Muscle layer of colon (tissue), 2 donors: ENCODE measurements around the gene CLSTN1.

Experiments used
- H3K27ac ChIP-seq: one replicate; pipeline ENCODE4 v1.7.0; 2013; ENCODE audit warnings: low read depth, mild to moderate bottlenecking, low read length, moderate library complexity
- H3K27me3 ChIP-seq, 2 donors: one replicate each; pipeline ENCODE4 v1.7.0; 2013; ENCODE audit warnings: low read length in 2 of 2, mild to moderate bottlenecking in 2 of 2; ENCODE audit not compliant: insufficient read depth in 2 of 2, control insufficient read depth in 1 of 2
- H3K36me3 ChIP-seq: one replicate; pipeline ENCODE4 v1.7.0; 2013; ENCODE audit warnings: mild to moderate bottlenecking, low read length; ENCODE audit not compliant: insufficient read depth
- H3K4me1 ChIP-seq: one replicate; pipeline ENCODE4 v1.7.0; 2013; ENCODE audit warnings: mild to moderate bottlenecking, low read length; ENCODE audit not compliant: insufficient read depth
- H3K4me3 ChIP-seq, 2 donors: one replicate each; pipeline ENCODE4 v1.7.0; 2013; ENCODE audit warnings: low read length in 2 of 2, low read depth in 1 of 2, mild to moderate bottlenecking in 1 of 2, moderate library complexity in 1 of 2
- H3K9ac ChIP-seq: one replicate; pipeline ENCODE4 v1.7.0; 2013; ENCODE audit warnings: low read length
- H3K9me3 ChIP-seq: one replicate; pipeline ENCODE4 v1.7.0; 2013; ENCODE audit warnings: mild to moderate bottlenecking, low read length
- donor health status: abdominal sarcoma.
- donor health status: Adenocarcinoma of cecum.

Gene CLSTN1

GRCh38 chr1:9787702-9788101 is 36.1 kb downstream of the CLSTN1 start:
- H3K9ac ChIP-seq: no peak overlapping the region
- no peaks in the 10 kb centered on the region for H3K27me3 ChIP-seq
- no peak overlapping the region for H3K27ac ChIP-seq
- no peaks in the 10 kb centered on the region for H3K9me3 ChIP-seq
- no peak overlapping the region for H3K4me3 ChIP-seq
- no peaks in the 10 kb centered on the region for H3K36me3 ChIP-seq
- H3K4me1 ChIP-seq: peaks cover 7% of the 10 kb centered on the region

- Histone ChIP-seq H3K9me3 (no peaks in the 10 kb centered on the region), H3K9ac (no peak overlapping the region), H3K4me1 (no peaks in the 10 kb centered on the region), H3K27ac (no peak overlapping the region), H3K4me3 (no peak overlapping the region), H3K36me3 (no peaks in the 10 kb centered on the region), H3K27me3 (no peaks in the 10 kb centered on the region)
These were observed 38.4 kb downstream of the CLSTN1 start for GRCh38 chr1:9785406-9785805.

- Histone ChIP-seq H3K36me3 (no peaks in the 10 kb centered on the region), H3K27ac (no peak overlapping the region), H3K27me3 (no peaks in the 10 kb centered on the region), H3K4me1 (no peaks in the 10 kb centered on the region), H3K9me3 (no peaks in the 10 kb centered on the region), H3K4me3 (no peak overlapping the region), H3K9ac (no peak overlapping the region)
These were observed 39.1 kb downstream of the CLSTN1 start for GRCh38 chr1:9784508-9785133.

GRCh38 chr1:9782897-9783296 is 40.9 kb downstream of the CLSTN1 start:
- H3K9ac ChIP-seq: no peak overlapping the region
- H3K27ac ChIP-seq: no peak overlapping the region

GRCh38 chr1:9782116-9782751 is 41.5 kb downstream of the CLSTN1 start:
- no peaks in the 10 kb centered on the region for H3K36me3 ChIP-seq
- no peak overlapping the region for H3K27ac ChIP-seq
- no peaks in the 10 kb centered on the region for H3K27me3 ChIP-seq
- H3K9me3 ChIP-seq: no peaks in the 10 kb centered on the region
- H3K9ac ChIP-seq: no peak overlapping the region
- no peaks in the 10 kb centered on the region for H3K4me1 ChIP-seq
- H3K4me3 ChIP-seq: no peak overlapping the region

More at GRCh38 chr1:9782897-9783296, 40.9 kb downstream of the CLSTN1 start:
- H3K27me3 ChIP-seq: no peaks in the 10 kb centered on the region
- H3K9me3 ChIP-seq: no peaks in the 10 kb centered on the region
- no peak overlapping the region for H3K4me3 ChIP-seq
- no peaks in the 10 kb centered on the region for H3K4me1 ChIP-seq
- no peaks in the 10 kb centered on the region for H3K36me3 ChIP-seq

- H3K27ac ChIP-seq: no peak overlapping the region
- H3K4me1 ChIP-seq: no peaks in the 10 kb centered on the region
- no peaks in the 10 kb centered on the region for H3K9me3 ChIP-seq
- no peaks in the 10 kb centered on the region for H3K27me3 ChIP-seq
- H3K36me3 ChIP-seq: no peaks in the 10 kb centered on the region
- H3K4me3 ChIP-seq: no peak overlapping the region
- no peak overlapping the region for H3K9ac ChIP-seq
These were observed 43.1 kb downstream of the CLSTN1 start for GRCh38 chr1:9780554-9781110.

GRCh38 chr1:9778905-9779304 is 44.9 kb downstream of the CLSTN1 start:
- Histone ChIP-seq H3K4me3 (no peak overlapping the region), H3K27ac (no peak overlapping the region), H3K9me3 (no peaks in the 10 kb centered on the region), H3K36me3 (no peaks in the 10 kb centered on the region), H3K9ac (no peak overlapping the region), H3K4me1 (no peaks in the 10 kb centered on the region), H3K27me3 (no peaks in the 10 kb centered on the region)

GRCh38 chr1:9776685-9777084 is 47.1 kb downstream of the CLSTN1 start:
- H3K27me3 ChIP-seq: no peaks in the 10 kb centered on the region
- no peak overlapping the region for H3K9ac ChIP-seq
- H3K27ac ChIP-seq: no peak overlapping the region
- peaks cover 11% of the 10 kb centered on the region for H3K36me3 ChIP-seq
- no peaks in the 10 kb centered on the region for H3K4me1 ChIP-seq
- no peak overlapping the region for H3K4me3 ChIP-seq
- no peaks in the 10 kb centered on the region for H3K9me3 ChIP-seq

GRCh38 chr1:9774712-9775679 is 48.8 kb downstream of the CLSTN1 start:
- peaks cover 11% of the 10 kb centered on the region for H3K36me3 ChIP-seq
- H3K27ac ChIP-seq: no peak overlapping the region
- no peaks in the 10 kb centered on the region for H3K4me1 ChIP-seq
- no peak overlapping the region for H3K4me3 ChIP-seq
- H3K9ac ChIP-seq: no peak overlapping the region
- H3K9me3 ChIP-seq: no peaks in the 10 kb centered on the region
- no peaks in the 10 kb centered on the region for H3K27me3 ChIP-seq

- H3K27ac ChIP-seq: no peak overlapping the region
- no peaks in the 10 kb centered on the region for H3K4me1 ChIP-seq
- no peak overlapping the region for H3K9ac ChIP-seq
- H3K9me3 ChIP-seq: no peaks in the 10 kb centered on the region
- H3K36me3 ChIP-seq: peaks cover 11% of the 10 kb centered on the region
- H3K4me3 ChIP-seq: no peak overlapping the region
- no peaks in the 10 kb centered on the region for H3K27me3 ChIP-seq
These were observed 53.5 kb downstream of the CLSTN1 start for GRCh38 chr1:9770298-9770697.

GRCh38 chr1:9768983-9769382 is 54.8 kb downstream of the CLSTN1 start:
- Histone ChIP-seq H3K27me3 (no peaks in the 10 kb centered on the region), H3K9me3 (no peaks in the 10 kb centered on the region), H3K9ac (no peak overlapping the region), H3K4me1 (no peaks in the 10 kb centered on the region), H3K36me3 (peaks cover 11% of the 10 kb centered on the region), H3K4me3 (no peak overlapping the region), H3K27ac (no peak overlapping the region)
